Epithelial cell of esophagus (primary cell): ENCODE results near the gene CTNND2.

Source experiments
- DNase-seq: peaks from one replicate; pipeline ENCODE4 v3.0.0; 2010; ENCODE audit warnings: low read depth
- H3K4me3 ChIP-seq: 2 replicates; pipeline ENCODE4 v1.5.1; 2011; ENCODE audit warnings: mild to moderate bottlenecking, low read length, control low read depth
- TF ChIP-seq, protein P1 (sequence below): IDR thresholded peaks from 2 replicates; pipeline ENCODE4 v1.5.1; 2011; ENCODE audit warnings: low read depth, mild to moderate bottlenecking, low read length, control low read depth, inconsistent platforms; ENCODE audit not compliant: insufficient read depth; ENCODE audit errors: missing control alignments

CTNND2 gene

DNA sequence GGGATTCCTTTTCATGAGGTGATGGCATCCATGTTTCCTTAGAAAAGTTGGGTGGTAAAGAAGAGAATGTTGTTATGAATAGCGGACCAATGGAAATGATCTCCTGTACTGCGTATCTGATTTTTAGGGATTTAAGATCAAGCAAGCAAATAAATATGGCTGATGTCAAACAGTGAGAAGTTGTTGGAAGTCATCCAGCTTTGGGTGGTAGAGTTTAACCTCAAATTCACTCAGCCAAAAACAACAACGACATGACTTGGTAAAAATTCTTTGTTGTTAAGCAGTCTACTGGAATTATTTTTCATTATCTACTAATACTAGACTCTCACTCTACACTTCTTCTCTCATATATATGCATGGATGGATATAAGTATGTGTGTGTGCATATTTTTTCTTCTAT is 426.5 kb downstream of the CTNND2 start:
- TF ChIP-seq, protein P1, sequence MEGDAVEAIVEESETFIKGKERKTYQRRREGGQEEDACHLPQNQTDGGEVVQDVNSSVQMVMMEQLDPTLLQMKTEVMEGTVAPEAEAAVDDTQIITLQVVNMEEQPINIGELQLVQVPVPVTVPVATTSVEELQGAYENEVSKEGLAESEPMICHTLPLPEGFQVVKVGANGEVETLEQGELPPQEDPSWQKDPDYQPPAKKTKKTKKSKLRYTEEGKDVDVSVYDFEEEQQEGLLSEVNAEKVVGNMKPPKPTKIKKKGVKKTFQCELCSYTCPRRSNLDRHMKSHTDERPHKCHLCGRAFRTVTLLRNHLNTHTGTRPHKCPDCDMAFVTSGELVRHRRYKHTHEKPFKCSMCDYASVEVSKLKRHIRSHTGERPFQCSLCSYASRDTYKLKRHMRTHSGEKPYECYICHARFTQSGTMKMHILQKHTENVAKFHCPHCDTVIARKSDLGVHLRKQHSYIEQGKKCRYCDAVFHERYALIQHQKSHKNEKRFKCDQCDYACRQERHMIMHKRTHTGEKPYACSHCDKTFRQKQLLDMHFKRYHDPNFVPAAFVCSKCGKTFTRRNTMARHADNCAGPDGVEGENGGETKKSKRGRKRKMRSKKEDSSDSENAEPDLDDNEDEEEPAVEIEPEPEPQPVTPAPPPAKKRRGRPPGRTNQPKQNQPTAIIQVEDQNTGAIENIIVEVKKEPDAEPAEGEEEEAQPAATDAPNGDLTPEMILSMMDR: no peak
- no peak overlapping the region for H3K4me3 ChIP-seq
- DNase-seq: no peak

DNA sequence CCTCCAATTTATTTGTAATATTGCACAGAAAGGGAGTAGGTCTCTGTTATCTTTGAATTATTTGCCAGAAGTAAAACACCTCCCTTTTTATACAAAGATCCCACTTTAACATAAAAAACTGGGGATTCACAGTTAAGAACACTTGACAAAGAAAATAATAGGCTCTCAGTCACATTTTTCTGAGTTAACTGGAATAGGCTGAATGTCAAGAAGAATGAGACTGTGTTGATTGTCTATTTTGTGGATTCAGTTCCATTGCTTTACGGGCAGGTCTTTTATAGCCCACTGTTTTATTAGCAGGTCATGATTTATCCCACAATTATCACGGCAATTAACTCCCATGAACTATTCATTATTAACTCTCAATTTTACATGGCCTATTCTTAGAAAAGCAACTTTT is 427.4 kb downstream of the CTNND2 start:
- TF ChIP-seq, protein P1: no peak
- DNase-seq: no peak
- H3K4me3 ChIP-seq: no peak overlapping the region

DNA sequence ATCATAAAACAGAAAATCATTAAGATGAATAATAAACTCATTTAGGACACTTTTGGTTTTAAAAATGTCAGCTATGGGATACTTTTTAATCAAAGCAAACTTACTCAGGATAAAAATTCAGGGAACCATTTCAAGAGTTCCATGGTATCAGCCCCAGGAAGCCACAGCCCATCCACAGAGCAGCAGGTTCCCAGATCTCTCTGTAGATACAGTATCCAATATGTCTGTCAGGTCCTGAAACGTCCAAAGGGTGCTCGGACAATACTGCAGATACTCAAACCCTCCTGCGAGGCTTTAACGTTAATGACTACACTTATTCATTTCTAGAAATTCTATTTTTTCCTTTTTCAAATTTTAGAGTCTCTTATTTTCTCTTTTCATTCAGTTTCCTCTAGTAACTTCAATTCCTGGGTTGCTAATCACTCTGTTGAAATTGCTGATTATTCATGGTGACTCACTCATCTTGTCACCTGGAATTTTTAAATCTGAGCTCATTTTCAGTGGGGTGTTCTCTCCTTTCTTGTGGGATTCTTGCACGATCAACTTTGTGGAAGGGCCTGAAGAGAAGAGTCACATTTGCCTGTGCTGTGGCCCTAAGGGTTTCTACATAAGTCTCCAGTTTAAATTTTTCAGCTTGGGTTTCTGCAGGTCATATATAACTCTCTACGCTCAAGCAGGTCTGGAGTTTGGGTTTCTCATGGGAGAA is 435.8 kb downstream of the CTNND2 start:
- H3K4me3 ChIP-seq: no peak overlapping the region
- peak; percentile 49 for DNase-seq
- TF ChIP-seq, protein P1: no peak

- TF ChIP-seq, protein P1: no peak
- DNase-seq: no peak
- no peak overlapping the region for H3K4me3 ChIP-seq
Measured at GRCh38 chr5:11467588-11467987, 436.7 kb downstream of the CTNND2 start.

- no peak for DNase-seq
Measured at GRCh38 chr5:11459716-11460115, 444.5 kb downstream of the CTNND2 start.

GRCh38 chr5:11455505-11455904 is 448.7 kb downstream of the CTNND2 start:
- DNase-seq: no peak
- TF ChIP-seq, protein P1: no peak
- no peak overlapping the region for H3K4me3 ChIP-seq

More at GRCh38 chr5:11459716-11460115, 444.5 kb downstream of the CTNND2 start:
- TF ChIP-seq, protein P1: no peak
- H3K4me3 ChIP-seq: no peak overlapping the region

GRCh38 chr5:11452852-11453251 is 451.4 kb downstream of the CTNND2 start:
- DNase-seq: no peak
- H3K4me3 ChIP-seq: no peak overlapping the region
- TF ChIP-seq, protein P1: no peak
